ENCODE measurements around the gene GRM5. TPM values are rescaled to one million over a fixed set of nuclear protein-coding genes. Genes with fewer than 3 reads are reported as not detected.

Gene GRM5
- total RNA-seq, 2 donors from 2014 or later, result 0.17 TPM; not detected in 1

DNA sequence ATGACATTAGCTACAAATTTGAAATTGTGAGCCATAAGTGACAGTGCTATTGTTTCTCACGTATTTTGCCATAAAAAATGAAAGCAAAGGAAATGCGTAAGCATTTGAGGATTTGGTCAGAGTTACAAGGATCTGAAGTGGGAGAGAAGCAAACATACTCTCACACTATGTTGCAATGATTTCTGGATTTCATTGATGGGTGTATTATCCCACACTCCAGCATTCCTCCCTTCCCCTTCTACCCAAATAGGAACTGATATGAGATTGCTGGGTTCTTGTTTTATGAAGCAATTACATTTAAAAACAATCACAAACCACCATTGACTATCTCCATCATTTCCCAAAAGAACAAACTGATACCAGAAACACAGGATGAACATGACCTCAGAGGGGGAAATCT, 414.2 kb downstream of the GRM5 start:
- no peak for TF ChIP-seq POLR2AphosphoS5 (IDR thresholded peaks at IDR 0.05)
- no peak for TF ChIP-seq CTCF (IDR thresholded peaks at IDR 0.05)
- TF ChIP-seq POLR2A (IDR thresholded peaks at IDR 0.05), result no peak
- Histone ChIP-seq H3K36me3 (no peaks in the 10 kb centered on the region), H3K27me3 (replicated peaks; ENCODE audit: insufficient read depth) (no peaks in the 10 kb centered on the region), H3K9me3 (no peaks in the 10 kb centered on the region), H3K4me1 (replicated peaks) (no peaks in the 10 kb centered on the region), H3K27ac (no peak overlapping the region), H3K4me3 (no peak overlapping the region)
- WGBS, result 43% methylated on average over 2 of the region's 2 CpGs
- intact Hi-C loops (cut with DNase I), result no loop called here
- no peak for DNase-seq (ENCODE audit: low spot score)

DNA sequence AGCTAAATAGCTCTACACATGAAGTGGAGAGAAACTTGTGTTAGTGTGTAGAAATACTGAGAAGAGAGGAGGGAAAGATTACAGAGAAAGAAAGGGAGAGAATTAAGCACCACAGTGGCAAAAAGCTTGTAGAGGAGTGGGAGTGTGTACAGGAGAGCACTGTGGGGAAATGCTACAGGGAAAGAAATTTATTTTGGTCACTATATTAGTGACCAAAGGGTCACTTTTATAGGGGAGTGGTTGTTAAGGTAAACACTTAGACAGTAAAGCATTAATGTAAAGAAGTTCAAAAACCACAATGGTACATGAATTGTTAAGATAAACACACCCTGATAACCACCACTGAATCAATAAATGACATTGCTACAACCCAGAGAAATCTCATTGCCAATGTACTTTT, 421.1 kb downstream of the GRM5 start:
- no peak overlapping the region for H3K4me3 ChIP-seq
- H3K27me3 ChIP-seq (replicated peaks; ENCODE audit: insufficient read depth), result no peaks in the 10 kb centered on the region
- no peak for DNase-seq (ENCODE audit: low spot score)
- TF ChIP-seq CTCF (IDR thresholded peaks at IDR 0.05) (no peak), POLR2A (IDR thresholded peaks at IDR 0.05) (no peak), POLR2AphosphoS5 (IDR thresholded peaks at IDR 0.05) (no peak)
- no peaks in the 10 kb centered on the region for H3K4me1 ChIP-seq (replicated peaks)
- intact Hi-C loops (cut with DNase I), result no loop called here
- no peaks in the 10 kb centered on the region for H3K9me3 ChIP-seq
- H3K36me3 ChIP-seq, result no peaks in the 10 kb centered on the region
- H3K27ac ChIP-seq, result no peak overlapping the region

- no peak overlapping the region for H3K27ac ChIP-seq
- H3K9me3 ChIP-seq, result no peaks in the 10 kb centered on the region
- H3K36me3 ChIP-seq, result no peaks in the 10 kb centered on the region
- intact Hi-C loops (cut with DNase I), result no loop called here
- TF ChIP-seq POLR2AphosphoS5 (IDR thresholded peaks at IDR 0.05), result no peak
- no peak for TF ChIP-seq POLR2A (IDR thresholded peaks at IDR 0.05)
- TF ChIP-seq CTCF (IDR thresholded peaks at IDR 0.05), result no peak
- 71% methylated on average over 4 of the region's 4 CpGs for WGBS
- H3K4me3 ChIP-seq, result no peak overlapping the region
- no peaks in the 10 kb centered on the region for H3K4me1 ChIP-seq (replicated peaks)
- H3K27me3 ChIP-seq (replicated peaks; ENCODE audit: insufficient read depth), result no peaks in the 10 kb centered on the region
- DNase-seq (ENCODE audit: low spot score), result no peak
Measured at GRCh38 chr11:88632163-88632562, 433.6 kb downstream of the GRM5 start.

GRCh38 chr11:88631497-88631896, 434.3 kb downstream of the GRM5 start:
- Histone ChIP-seq H3K4me3 (no peak overlapping the region), H3K27me3 (replicated peaks; ENCODE audit: insufficient read depth) (no peaks in the 10 kb centered on the region), H3K36me3 (no peaks in the 10 kb centered on the region), H3K9me3 (no peaks in the 10 kb centered on the region), H3K27ac (no peak overlapping the region), H3K4me1 (replicated peaks) (no peaks in the 10 kb centered on the region)
- no peak for DNase-seq (ENCODE audit: low spot score)
- TF ChIP-seq POLR2AphosphoS5 (IDR thresholded peaks at IDR 0.05), result no peak
- no peak for TF ChIP-seq CTCF (IDR thresholded peaks at IDR 0.05)
- no peak for TF ChIP-seq POLR2A (IDR thresholded peaks at IDR 0.05)
- WGBS, result 54% methylated on average over 1 of the region's 1 CpG
- intact Hi-C loops (cut with DNase I), result no loop called here

DNA sequence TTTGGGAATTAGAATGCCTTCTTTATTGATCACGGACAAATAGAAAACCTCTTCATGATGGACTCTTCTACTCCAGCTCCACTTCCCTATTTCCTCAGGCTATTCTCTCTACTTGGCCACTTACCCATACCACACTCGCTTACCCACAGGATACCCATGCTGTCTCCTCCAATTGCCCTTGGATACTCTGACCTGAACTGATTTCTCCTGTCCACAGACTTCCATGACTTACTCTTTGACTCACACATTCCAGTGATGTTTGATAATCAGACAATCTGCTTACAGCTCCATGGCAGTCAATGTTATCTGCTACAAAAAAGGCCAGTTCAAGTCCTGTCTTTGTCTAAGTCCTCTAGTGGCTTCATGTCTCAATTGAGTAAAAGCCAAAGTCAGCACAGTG, 436.3 kb downstream of the GRM5 start:
- DNase-seq (ENCODE audit: low spot score), result no peak
- Histone ChIP-seq H3K36me3 (no peaks in the 10 kb centered on the region), H3K9me3 (no peaks in the 10 kb centered on the region), H3K4me1 (replicated peaks) (no peaks in the 10 kb centered on the region), H3K27ac (no peak overlapping the region), H3K27me3 (replicated peaks; ENCODE audit: insufficient read depth) (no peaks in the 10 kb centered on the region), H3K4me3 (no peak overlapping the region)
- WGBS, result 98% methylated on average over 2 of the region's 2 CpGs
- TF ChIP-seq CTCF (IDR thresholded peaks at IDR 0.05) (no peak), POLR2A (IDR thresholded peaks at IDR 0.05) (no peak), POLR2AphosphoS5 (IDR thresholded peaks at IDR 0.05) (no peak)
- intact Hi-C loops (cut with DNase I), result no loop called here

All from prostate gland (tissue), 2 donors.